Activated CD8-positive, alpha-beta memory T cell treated with anti-CD3 and anti-CD28 coated beads for 24 hours (primary cell): ENCODE results near the gene ADRA2A.

Experiments
- DNase-seq: peaks from one replicate; pipeline ENCODE4 v3.0.0-alpha.2; 2020

The ADRA2A gene

GRCh38 chr10:111110771-111111170, 33.9 kb downstream of the ADRA2A start:
- no peak for DNase-seq

- DNase-seq = no peak
Observed at GRCh38 chr10:111112333-111112732, 35.5 kb downstream of the ADRA2A start.

GRCh38 chr10:111113238-111113960, 36.6 kb downstream of the ADRA2A start:
- peak; percentile 38 for DNase-seq

GRCh38 chr10:111113961-111114757, 37.3 kb downstream of the ADRA2A start:
- DNase-seq = peak; percentile 50

GRCh38 chr10:111114758-111115500, 38.1 kb downstream of the ADRA2A start:
- peak; percentile 32 for DNase-seq

GRCh38 chr10:111116211-111116610, 39.4 kb downstream of the ADRA2A start:
- peak; percentile 7 for DNase-seq

- peak; percentile 33 for DNase-seq
Observed at GRCh38 chr10:111116762-111117445, 40.1 kb downstream of the ADRA2A start.

- DNase-seq = peak; percentile 21
Observed at GRCh38 chr10:111117528-111118277, 40.9 kb downstream of the ADRA2A start.

- peak; percentile 9 for DNase-seq
Observed at GRCh38 chr10:111118758-111119157, 41.9 kb downstream of the ADRA2A start.

GRCh38 chr10:111119637-111120036, 42.8 kb downstream of the ADRA2A start:
- peak; percentile 21 for DNase-seq

- DNase-seq = no peak
Observed at GRCh38 chr10:111122127-111122526, 45.3 kb downstream of the ADRA2A start.

- DNase-seq = no peak
Observed at GRCh38 chr10:111123883-111124282, 47.1 kb downstream of the ADRA2A start.

- no peak for DNase-seq
Observed at GRCh38 chr10:111125102-111125501, 48.3 kb downstream of the ADRA2A start.

- DNase-seq = no peak
Observed at GRCh38 chr10:111126077-111126476, 49.2 kb downstream of the ADRA2A start.

GRCh38 chr10:111127081-111127848, 50.4 kb downstream of the ADRA2A start:
- DNase-seq = no peak

- no peak for DNase-seq
Observed at GRCh38 chr10:111128331-111129180, 51.7 kb downstream of the ADRA2A start.

- DNase-seq = no peak
Observed at GRCh38 chr10:111129363-111129762, 52.5 kb downstream of the ADRA2A start.

- DNase-seq = no peak
Observed at GRCh38 chr10:111130471-111130870, 53.6 kb downstream of the ADRA2A start.
